Kidney capillary endothelial cell (primary cell): ENCODE data around the gene NUTM2G.
A peak's percentile ranks its signal among the peaks of the same experiment; 100 is the strongest.
"Not testable (repeated sequence)": the region's sequence is repeated elsewhere in the genome, so short reads cannot be mapped to it uniquely, and the experiment has no call there.

Source experiments
- DNase-seq: peaks from one replicate; pipeline ENCODE4 v3.0.0-alpha.2; 2018; ENCODE audit warnings: low spot score

The NUTM2G gene, protein sequence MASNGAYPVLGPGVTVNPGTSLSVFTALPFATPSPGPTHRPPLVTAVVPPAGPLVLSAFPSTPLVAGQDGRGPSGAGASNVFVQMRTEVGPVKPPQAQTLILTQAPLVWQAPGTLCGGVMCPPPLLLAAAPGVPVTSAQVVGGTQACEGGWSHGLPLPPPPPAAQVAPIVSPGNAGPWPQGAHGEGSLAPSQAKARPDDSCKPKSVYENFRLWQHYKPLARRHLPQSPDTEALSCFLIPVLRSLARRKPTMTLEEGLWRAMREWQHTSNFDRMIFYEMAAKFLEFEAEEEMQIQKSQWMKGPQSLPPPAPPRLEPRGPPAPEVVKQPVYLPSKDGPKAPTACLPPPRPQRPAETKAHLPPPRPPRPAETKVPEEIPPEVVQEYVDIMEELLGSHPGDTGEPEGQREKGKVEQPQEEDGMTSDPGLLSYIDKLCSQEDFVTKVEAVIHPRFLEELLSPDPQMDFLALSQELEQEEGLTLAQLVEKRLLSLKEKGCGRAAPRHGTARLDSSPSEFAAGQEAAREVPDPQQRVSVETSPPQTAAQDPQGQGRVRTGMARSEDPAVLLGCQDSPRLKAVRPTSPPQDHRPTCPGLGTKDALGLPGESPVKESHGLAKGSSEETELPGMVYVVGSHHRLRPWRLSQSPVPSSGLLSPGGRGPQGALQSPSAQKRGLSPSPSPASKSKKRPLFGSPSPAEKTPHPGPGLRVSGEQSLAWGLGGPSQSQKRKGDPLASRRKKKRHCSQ

GRCh38 chr9:96928543-96928942, at the start of gene NUTM2G:
Gene NUTM2G, plus strand, starts transcription at chr9:96928843. Its CDS starts 182 bp downstream, at chr9:96929025.
- DNase-seq: not testable (repeated sequence)

DNA sequence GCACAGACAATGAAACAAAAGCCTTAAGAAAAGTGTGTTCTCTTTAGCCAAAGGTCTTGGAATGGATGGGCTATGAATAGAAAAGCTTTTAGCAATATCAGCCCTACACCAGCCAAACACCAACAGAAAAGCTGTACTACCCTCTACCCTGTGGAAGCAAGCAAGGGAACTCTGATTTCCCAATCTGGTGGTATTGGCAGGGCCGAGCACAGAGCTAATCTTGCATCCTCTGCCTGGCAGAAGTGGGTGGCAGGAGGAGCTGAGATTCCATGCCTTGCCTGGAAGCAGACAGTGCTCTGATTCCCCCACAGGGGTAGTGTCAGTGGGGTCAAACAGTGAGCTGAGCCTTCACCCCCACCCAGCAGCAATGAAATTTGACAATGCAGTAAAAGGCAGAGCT, 44.7 kb upstream of the NUTM2G start:
- DNase-seq: no peak

DNA sequence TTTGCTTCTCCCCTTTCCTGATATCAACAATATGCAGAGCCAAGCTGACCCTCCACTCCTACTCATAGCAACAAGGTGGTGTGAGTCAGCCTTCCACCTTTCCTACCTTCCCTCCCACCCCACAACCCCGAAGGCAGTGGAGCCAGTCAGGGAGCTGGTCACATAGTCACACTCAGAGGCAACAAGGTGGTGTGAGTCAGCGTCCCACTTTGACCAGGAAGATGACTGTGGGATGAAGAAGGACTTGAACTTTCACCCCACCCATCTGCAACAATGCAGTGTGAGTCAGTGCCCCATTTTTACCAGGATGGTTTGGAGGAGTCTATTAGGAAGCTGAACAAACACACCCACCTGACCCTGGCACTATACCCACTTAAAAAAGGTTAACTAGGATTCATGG, 44.2 kb upstream of the NUTM2G start:
- DNase-seq: peak; percentile 76

- DNase-seq: no peak
Measured at GRCh38 chr9:96885424-96885823, 43.2 kb upstream of the NUTM2G start.

GRCh38 chr9:96888591-96888990, 40.1 kb upstream of the NUTM2G start:
- DNase-seq: no peak

DNA sequence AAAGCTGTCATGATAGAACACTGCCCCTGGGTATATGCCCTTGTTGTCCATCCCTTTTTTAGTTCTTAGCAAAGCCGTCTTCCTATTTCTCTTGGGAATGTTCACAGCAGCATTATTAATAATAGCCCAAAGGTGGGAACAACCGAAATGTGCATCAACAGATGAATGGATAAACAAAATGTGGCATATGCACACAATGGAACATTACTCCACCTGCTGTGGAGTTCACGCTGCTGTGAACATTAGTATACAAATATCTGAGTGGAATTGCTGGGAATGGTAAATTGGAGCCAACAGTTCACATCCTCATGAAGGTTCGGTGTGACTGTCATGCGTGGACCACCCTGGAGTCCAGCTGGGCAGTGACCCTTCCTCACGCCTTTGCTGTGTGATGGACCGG, 36.5 kb upstream of the NUTM2G start:
- DNase-seq: no peak

- DNase-seq: not testable (repeated sequence)
Measured at GRCh38 chr9:96900010-96900409, 28.6 kb upstream of the NUTM2G start.

- DNase-seq: not testable (repeated sequence)
Measured at GRCh38 chr9:96904947-96905722, 23.5 kb upstream of the NUTM2G start.

GRCh38 chr9:96908479-96908878, 20.2 kb upstream of the NUTM2G start:
- not testable (repeated sequence) for DNase-seq

- DNase-seq: not testable (repeated sequence)
Measured at GRCh38 chr9:96915539-96915938, 13.1 kb upstream of the NUTM2G start.

GRCh38 chr9:96916531-96916930, 12.1 kb upstream of the NUTM2G start:
- not testable (repeated sequence) for DNase-seq

DNA sequence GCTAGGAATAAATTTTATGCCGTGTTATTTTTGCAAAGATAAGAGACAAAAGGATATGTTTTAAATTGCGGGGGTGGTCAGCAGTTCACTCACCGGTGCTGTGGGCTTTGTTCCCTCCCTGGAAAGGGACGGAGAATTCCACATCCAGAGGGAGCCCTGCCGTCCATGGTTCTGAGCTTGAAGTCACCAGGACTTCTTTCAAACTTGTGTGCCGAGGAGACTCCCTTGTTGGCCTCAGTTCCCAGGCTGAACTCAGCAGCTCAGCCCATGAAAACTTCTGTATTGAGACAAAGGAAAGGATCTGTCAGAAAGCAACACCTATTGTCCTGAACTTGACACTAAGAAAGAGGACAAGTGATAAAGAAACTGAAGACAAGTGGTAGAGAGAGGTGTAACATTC, 10.1 kb upstream of the NUTM2G start:
- not testable (repeated sequence) for DNase-seq

- DNase-seq: not testable (repeated sequence)
Measured at GRCh38 chr9:96920803-96921202, 7.8 kb upstream of the NUTM2G start.

DNA sequence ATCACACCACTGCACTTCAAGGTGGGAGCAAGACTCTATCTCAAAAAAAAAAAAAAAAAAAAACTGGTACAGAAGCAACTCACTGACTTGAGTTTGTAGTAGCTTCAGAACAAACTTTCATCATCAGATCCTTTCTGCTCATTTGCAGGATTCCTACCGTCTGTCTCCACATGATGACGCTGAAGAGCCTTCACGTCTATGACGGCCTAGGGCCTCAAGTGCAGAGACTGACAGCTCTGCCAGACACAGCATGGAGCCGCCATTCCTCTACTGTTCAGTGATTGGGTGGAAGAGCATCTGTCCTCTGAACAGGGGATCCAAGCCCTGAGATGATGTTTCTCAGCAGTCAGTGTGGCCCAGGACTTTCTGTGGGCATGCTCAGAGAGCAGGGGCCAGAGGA, 3.1 kb upstream of the NUTM2G start:
- not testable (repeated sequence) for DNase-seq

GRCh38 chr9:96931665-96932064, 3.0 kb downstream of the NUTM2G start:
- DNase-seq: not testable (repeated sequence)

DNA sequence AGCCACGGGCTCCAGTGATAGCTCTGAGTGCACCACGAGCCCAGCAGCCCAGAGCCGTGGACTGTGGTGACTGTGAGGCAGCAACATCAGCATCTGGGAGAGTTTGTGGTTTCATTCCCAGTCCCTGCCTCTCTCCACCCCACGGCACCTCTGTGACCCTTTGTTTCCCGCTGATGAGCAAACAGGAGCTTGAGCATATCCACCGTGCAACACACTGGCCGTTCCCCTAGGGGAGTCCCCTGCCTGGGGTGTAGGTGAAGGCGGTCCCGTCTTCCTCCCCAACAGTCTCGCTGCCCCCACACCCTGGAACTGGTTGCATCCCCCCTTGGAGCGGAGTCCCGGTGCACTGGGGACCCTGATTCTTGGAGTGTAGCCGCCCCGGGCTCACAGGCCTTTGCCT, 5.5 kb downstream of the NUTM2G start:
- not testable (repeated sequence) for DNase-seq

DNA sequence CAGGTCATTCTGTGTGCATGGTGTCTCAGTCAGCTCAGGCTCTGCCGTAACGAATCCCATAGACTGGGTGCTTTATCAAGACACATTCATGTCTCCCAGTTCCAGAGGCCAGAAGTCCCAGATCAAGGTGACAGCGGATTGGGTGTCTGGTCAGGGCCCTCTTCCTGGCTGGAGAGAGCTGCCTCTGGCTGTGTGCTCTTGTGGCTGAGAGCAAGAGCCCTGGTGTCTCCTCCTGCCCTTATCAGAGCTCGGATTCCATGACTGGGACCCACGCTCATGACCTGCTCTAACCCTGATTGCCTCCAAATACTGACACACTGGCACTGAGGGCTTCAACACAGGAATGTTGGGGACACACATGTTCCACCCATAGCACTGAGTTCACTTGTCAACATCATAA, 6.1 kb downstream of the NUTM2G start:
- DNase-seq: not testable (repeated sequence)

DNA sequence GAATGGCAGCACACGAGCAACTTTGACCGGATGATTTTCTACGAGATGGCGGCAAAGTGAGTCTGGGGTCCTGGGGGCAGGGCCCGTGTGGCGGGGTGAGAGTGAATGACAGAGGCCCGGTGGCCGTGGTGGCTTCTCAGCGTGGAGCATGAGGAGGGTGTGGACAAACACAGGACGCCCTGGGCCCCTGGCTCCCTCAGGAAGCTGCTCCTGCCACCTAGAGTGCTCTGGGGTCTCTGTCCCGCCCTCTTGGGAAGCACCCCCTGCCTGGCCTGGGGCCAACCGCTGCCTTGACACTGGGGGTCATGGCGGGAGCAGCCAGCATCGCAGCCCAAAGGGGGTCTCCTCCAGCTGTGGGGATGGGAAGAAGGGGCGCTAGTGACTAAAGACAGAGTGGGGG, 6.8 kb downstream of the NUTM2G start:
- DNase-seq: not testable (repeated sequence)

DNA sequence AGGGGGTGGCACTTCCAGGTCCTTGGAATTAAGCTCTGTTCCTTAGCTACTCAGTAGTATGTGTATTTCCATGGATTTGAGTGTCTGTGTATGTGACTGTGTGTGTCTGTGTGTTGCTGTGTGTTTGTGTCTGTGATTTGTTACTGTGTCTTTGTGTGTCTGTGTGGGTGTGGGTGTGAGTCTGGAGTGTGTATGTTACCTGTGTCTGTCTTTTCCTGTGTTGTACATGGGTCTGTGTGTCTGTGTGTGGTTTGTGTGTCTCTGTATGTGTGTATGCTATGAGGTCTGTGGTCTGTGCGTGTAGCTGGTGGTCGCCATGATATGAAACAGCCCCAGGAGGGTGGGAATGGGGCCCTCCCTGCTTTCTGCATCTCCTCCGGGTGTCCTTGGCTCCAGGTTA, 8.8 kb downstream of the NUTM2G start:
- not testable (repeated sequence) for DNase-seq

GRCh38 chr9:96938957-96939665, 10.5 kb downstream of the NUTM2G start:
- DNase-seq: not testable (repeated sequence)

- DNase-seq: not testable (repeated sequence)
Measured at GRCh38 chr9:96940982-96941381, 12.3 kb downstream of the NUTM2G start.

GRCh38 chr9:96941628-96942027, 13.0 kb downstream of the NUTM2G start:
- DNase-seq: not testable (repeated sequence)
